Measurements from ENCODE around the gene SPINK9. TPM values are rescaled to one million over a fixed set of nuclear protein-coding genes. Genes with fewer than 3 reads are reported as not detected.

Gene SPINK9, protein sequence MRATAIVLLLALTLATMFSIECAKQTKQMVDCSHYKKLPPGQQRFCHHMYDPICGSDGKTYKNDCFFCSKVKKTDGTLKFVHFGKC
- not detected in 2 replicates for total RNA-seq

DNA sequence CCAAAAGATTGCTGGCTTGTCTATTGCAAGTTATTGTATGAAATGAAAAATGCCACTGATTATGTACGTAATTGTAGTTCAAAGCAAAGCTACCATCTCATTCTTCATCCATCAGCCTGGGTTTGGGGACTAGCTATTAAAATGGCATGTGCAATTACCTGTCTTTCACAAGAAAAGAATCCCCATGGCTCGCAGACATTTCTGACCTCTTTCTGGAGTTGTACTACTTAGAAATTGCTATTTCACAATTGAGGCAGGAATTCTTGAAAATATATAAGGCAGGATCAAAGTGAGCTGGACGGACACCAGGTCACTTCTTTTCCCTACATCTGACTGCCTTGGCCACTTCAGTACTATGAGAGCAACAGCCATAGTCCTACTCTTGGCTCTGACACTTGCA, at the start of gene SPINK9:
TSS of gene SPINK9 (plus strand) at position 301 of the 400 bp plus-strand sequence. CDS start at position 356, 55 bp downstream.

DNA sequence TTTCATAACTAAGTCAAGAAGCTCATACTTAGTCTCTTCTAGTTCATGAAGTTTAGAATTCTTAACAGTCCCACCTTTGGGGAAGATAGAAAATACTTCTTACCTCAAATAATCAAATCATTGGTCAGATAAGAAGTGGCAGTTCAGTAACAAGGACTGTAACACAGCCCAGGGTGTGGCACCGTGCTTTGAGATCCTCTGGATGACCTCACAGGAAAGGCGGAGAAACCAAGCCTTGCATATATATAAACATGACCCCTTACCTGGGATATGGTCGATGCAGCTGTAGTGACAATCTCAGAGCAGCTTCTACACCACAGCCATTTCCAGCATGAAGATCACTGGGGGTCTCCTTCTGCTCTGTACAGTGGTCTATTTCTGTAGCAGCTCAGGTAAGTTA, 23.2 kb upstream of the SPINK9 start, which contains the start of gene SPINK7:
TSS of gene SPINK7 (plus strand) at position 271 of the 400 bp plus-strand sequence. CDS start at position 332, 61 bp downstream.

DNA sequence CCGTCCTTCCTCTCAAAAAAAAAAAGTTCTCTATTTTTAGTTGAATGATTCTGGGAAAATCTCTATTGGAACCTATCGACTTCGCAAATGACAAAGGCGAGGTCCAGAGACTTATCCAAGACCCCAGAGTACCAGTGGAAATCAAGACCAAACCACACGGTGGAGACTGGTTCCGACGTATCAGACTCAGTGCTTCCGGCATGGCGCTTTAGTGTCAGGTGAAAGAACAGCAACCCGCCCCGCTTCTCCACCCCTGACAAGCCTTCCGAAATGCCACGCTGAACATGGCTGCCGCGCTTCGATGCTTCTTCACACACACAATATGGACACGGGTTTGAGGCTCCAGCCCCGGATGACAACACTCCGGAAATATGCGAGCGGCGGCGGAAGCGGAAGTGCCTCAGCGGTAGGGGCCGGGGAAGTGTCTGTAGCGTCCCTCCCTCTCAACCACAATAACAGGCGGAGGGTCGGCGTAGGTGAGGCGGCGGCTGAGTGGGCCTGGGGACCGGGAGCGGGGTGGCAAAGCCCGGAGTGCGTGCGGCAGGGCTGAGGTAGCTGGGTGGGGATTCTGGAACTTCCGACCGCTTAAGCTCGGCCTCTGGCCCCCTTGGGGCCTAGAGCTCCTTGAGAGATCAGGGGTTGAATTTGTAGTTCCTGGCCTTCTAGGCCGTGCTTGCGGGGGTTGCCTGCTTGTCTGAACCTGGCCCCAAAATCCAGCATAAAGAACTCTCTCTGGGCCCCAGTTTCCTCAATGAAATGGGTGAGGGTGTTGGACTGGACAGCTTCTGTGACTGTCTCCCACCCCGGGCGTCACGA, 48.4 kb downstream of the SPINK9 start, which contains the start of gene FBXO38:
TSS of gene FBXO38 (plus strand) at position 395 of the 816 bp plus-strand sequence. CDS start 10,819 bp downstream, outside the sequence.

Small RNAs within 50 kb of the gene (small RNA-seq; reads per million reads assigned to genes)
- not detected for gene RF00017

Other genes with a start within 250 kb of the SPINK9 start
- not detected in 2 replicates for gene SPINK14, start 167.0 kb upstream of the SPINK9 start, total RNA-seq
- not detected in 2 replicates for gene SPINK6, start 132.5 kb upstream of the SPINK9 start, total RNA-seq
- not detected in 2 replicates for gene MARCOL, start 97.0 kb upstream of the SPINK9 start, total RNA-seq
- not detected in 2 replicates for gene SPINK13, start 66.8 kb upstream of the SPINK9 start, total RNA-seq
- not detected in 2 replicates for gene SPINK7, start 23.1 kb upstream of the SPINK9 start, total RNA-seq
- gene FBXO38, start 48.4 kb downstream of the SPINK9 start, total RNA-seq: 87.9 and 111 TPM in 2 replicates